ENCODE measurements around the gene CDKN2B. TPM values are rescaled to one million over a fixed set of nuclear protein-coding genes. Genes with fewer than 3 reads are reported as not detected.
A peak's percentile ranks its signal among the peaks of the same experiment; 100 is the strongest.

The CDKN2B gene
- total RNA-seq, 2 donors from 2014 or later = 6.0 to 9.6 TPM

DNA sequence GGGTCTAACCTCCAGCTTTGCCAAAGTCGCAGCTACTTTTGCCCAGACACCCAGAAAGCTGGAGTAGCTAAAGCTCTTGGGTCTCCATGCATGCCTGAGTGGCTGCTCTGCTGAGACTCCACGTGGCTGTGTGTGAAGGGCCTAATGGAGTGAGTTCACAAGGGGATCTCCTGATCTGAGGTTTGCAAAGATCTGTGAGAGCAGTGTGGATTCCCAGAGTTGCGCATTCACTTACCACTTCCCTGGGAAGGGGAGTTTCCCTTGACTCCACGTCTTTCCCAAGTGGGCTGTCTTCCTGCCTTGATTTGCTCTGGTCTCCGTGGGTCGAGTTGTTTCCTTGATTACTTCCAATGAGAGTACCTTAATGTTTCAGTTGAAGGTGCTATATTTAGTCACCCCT lies 17.6 kb upstream of the CDKN2B start:
- H3K27ac ChIP-seq = no peak overlapping the region
- no peaks in the 10 kb centered on the region for H3K9me3 ChIP-seq
- H3K4me1 ChIP-seq = peaks cover 10% of the 10 kb centered on the region
- WGBS, 2 donors = 49 to 65% methylated on average over 6 of the region's 6 CpGs
- intact Hi-C loops (cut with DNase I) = loop anchor here (10.0 kb wide), 1 partner anchor 208 kb away; no protein-coding TSS in a partner anchor
- DNase-seq = no peak
- H3K4me3 ChIP-seq = no peak overlapping the region
- TF ChIP-seq, protein P1, sequence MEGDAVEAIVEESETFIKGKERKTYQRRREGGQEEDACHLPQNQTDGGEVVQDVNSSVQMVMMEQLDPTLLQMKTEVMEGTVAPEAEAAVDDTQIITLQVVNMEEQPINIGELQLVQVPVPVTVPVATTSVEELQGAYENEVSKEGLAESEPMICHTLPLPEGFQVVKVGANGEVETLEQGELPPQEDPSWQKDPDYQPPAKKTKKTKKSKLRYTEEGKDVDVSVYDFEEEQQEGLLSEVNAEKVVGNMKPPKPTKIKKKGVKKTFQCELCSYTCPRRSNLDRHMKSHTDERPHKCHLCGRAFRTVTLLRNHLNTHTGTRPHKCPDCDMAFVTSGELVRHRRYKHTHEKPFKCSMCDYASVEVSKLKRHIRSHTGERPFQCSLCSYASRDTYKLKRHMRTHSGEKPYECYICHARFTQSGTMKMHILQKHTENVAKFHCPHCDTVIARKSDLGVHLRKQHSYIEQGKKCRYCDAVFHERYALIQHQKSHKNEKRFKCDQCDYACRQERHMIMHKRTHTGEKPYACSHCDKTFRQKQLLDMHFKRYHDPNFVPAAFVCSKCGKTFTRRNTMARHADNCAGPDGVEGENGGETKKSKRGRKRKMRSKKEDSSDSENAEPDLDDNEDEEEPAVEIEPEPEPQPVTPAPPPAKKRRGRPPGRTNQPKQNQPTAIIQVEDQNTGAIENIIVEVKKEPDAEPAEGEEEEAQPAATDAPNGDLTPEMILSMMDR (IDR thresholded peaks at IDR 0.05) = no peak
- TF ChIP-seq POLR2A (IDR thresholded peaks at IDR 0.05) = no peak
- H3K36me3 ChIP-seq (replicated peaks in 1 of 2; ENCODE audit: insufficient read depth in 1 of 2, low read depth in 2 of 2) = no peaks in the 10 kb centered on the region
- no peaks in the 10 kb centered on the region for H3K27me3 ChIP-seq
- no peak for ATAC-seq

- 84 to 91% methylated on average over 3 of the region's 3 CpGs for WGBS, 2 donors
- H3K9me3 ChIP-seq = no peaks in the 10 kb centered on the region
- intact Hi-C loops (cut with DNase I) = loop anchor here (10.0 kb wide), 1 partner anchor 212 kb away; no protein-coding TSS in a partner anchor
Observed at GRCh38 chr9:22022396-22022795, 13.3 kb upstream of the CDKN2B start.

DNA sequence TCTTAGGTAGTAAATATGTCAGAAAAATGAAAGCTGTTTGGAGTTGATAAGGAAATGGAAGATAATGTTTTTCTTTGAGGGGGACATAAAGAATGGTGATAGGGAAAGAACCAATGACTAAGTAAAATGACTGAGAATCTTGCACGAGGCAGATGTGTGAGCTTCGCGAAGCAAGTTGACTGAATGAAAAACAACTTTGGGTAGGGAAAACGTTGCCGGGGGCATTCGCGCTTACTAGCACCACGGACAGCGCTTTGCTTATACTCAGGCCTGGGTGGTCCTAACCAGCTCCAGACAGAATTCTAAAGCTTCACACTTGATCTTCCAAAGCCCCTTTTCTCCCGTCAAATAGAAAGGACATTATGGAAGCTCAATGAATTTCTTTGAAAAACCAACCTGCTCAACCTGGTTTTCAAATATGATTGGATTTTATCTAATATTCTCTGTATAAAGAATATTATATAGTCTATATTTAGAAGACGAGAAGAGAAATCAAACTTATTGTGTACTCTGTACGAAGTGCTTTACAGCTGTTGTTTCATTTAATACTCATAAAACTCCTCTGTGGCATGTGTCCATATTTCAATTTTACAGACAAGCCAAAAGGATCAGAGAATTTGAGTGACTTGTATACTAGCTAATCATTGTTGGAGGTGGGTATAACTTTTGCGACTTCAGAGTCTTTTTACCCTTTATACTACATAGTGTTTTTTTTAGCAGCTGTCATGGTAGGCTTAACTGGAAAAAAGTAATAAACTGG lies 1.9 kb upstream of the CDKN2B start:
- no peak overlapping the region for H3K4me3 ChIP-seq
- peaks cover 0 to 2% of the 10 kb centered on the region in 2 donors for H3K27me3 ChIP-seq
- H3K27ac ChIP-seq = no peak overlapping the region
- intact Hi-C loops (cut with DNase I) = no loop called here
- H3K36me3 ChIP-seq (replicated peaks in 1 of 2; ENCODE audit: insufficient read depth in 1 of 2, low read depth in 2 of 2) = no peaks in the 10 kb centered on the region
- no peaks in the 10 kb centered on the region for H3K9me3 ChIP-seq
- ATAC-seq (no peak), DNase-seq (no peak)
- peaks cover 11% of the 10 kb centered on the region for H3K4me1 ChIP-seq
- 17 to 29% methylated on average over 13 of the region's 13 CpGs for WGBS, 2 donors
- TF ChIP-seq, protein P1 (IDR thresholded peaks at IDR 0.05) = no peak
- no peak for TF ChIP-seq POLR2A (IDR thresholded peaks at IDR 0.05)

More at GRCh38 chr9:22022396-22022795, 13.3 kb upstream of the CDKN2B start:
- ATAC-seq = no peak
- H3K27me3 ChIP-seq = no peaks in the 10 kb centered on the region
- H3K4me3 ChIP-seq = no peak overlapping the region
- no peaks in the 10 kb centered on the region for H3K36me3 ChIP-seq (replicated peaks in 1 of 2; ENCODE audit: insufficient read depth in 1 of 2, low read depth in 2 of 2)
- no peaks in the 10 kb centered on the region for H3K4me1 ChIP-seq
- DNase-seq = no peak
- no peak for TF ChIP-seq POLR2A (IDR thresholded peaks at IDR 0.05)
- TF ChIP-seq, protein P1 (IDR thresholded peaks at IDR 0.05) = no peak
- H3K27ac ChIP-seq = no peak overlapping the region

GRCh38 chr9:22009506-22009867 lies 382 bp upstream of the CDKN2B start:
- Histone ChIP-seq H3K9me3 (no peaks in the 10 kb centered on the region), H3K36me3 (replicated peaks in 1 of 2; ENCODE audit: insufficient read depth in 1 of 2, low read depth in 2 of 2) (no peaks in the 10 kb centered on the region), H3K27ac (peak overlapping the region in 3 of 4 donors; percentile 87 to 94 (median 88)), H3K4me1 (peaks cover 11% of the 10 kb centered on the region), H3K4me3 (peak overlapping the region in 1 of 2 donors; percentile 81), H3K27me3 (peaks cover 0 to 7% of the 10 kb centered on the region in 2 donors)
- TF ChIP-seq POLR2A (IDR thresholded peaks at IDR 0.05) = no peak
- TF ChIP-seq, protein P1 (IDR thresholded peaks at IDR 0.05) = peak in 1 of 7 experiments; percentile 22
- DNase-seq (no peak), ATAC-seq (no peak)
- 3 to 6% methylated on average over 6 of the region's 6 CpGs for WGBS, 2 donors
- intact Hi-C loops (cut with DNase I) = no loop called here

DNA sequence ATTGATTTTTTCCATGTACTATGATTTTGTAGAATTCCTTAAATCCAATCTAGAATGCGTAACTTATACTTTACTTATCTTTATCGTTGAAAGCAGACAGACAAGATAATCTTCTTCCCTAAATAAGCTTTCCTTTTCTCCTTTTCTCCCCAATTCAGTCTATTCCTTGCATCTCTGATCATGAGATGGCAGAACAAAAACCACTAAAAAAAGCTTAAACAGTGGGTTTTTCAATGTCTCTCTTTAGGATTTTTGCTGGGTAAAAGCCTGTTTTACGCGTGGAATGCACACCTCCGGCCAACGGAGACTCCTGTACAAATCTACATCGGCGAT lies 755 bp downstream of the CDKN2B start:
- Histone ChIP-seq H3K27me3 (peaks cover 0 to 7% of the 10 kb centered on the region in 2 donors), H3K27ac (peak overlapping the region; percentile 80 to 94 (median 88))

More for the DNA sequence above, 755 bp downstream of the CDKN2B start:
- ATAC-seq (no peak), DNase-seq (no peak)
- Histone ChIP-seq H3K36me3 (replicated peaks in 1 of 2; ENCODE audit: insufficient read depth in 1 of 2, low read depth in 2 of 2) (no peaks in the 10 kb centered on the region), H3K4me1 (peaks cover 11% of the 10 kb centered on the region), H3K9me3 (no peaks in the 10 kb centered on the region), H3K4me3 (peak overlapping the region in 1 of 2 donors; percentile 81)
- WGBS, 2 donors = 2% methylated on average over 8 of the region's 8 CpGs
- TF ChIP-seq POLR2A (IDR thresholded peaks at IDR 0.05) = no peak
- TF ChIP-seq, protein P1 (IDR thresholded peaks at IDR 0.05) = no peak
- intact Hi-C loops (cut with DNase I) = no loop called here
